ENCODE results near the gene IRS2.

Gene IRS2

GRCh38 chr13:109745702-109746101, 40.7 kb downstream of the IRS2 start:
- no peak overlapping the region for H3K4me3 ChIP-seq (ENCODE audit: low read depth, low read length)
- TF ChIP-seq CTCF (IDR thresholded peaks at IDR 0.05; ENCODE audit: low read depth, low read length) = no peak

- no peak for TF ChIP-seq CTCF (IDR thresholded peaks at IDR 0.05; ENCODE audit: low read depth, low read length)
- H3K4me3 ChIP-seq (ENCODE audit: low read depth, low read length) = no peak overlapping the region
These were observed 41.3 kb downstream of the IRS2 start for GRCh38 chr13:109745060-109745459.

- no peak overlapping the region for H3K4me3 ChIP-seq (ENCODE audit: low read depth, low read length)
- TF ChIP-seq CTCF (IDR thresholded peaks at IDR 0.05; ENCODE audit: low read depth, low read length) = no peak
These were observed 41.8 kb downstream of the IRS2 start for GRCh38 chr13:109744512-109745051.

- no peak overlapping the region for H3K4me3 ChIP-seq (ENCODE audit: low read depth, low read length)
- TF ChIP-seq CTCF (IDR thresholded peaks at IDR 0.05; ENCODE audit: low read depth, low read length) = no peak
These were observed 42.5 kb downstream of the IRS2 start for GRCh38 chr13:109743706-109744453.

GRCh38 chr13:109741966-109742365, 44.4 kb downstream of the IRS2 start:
- no peak for TF ChIP-seq CTCF (IDR thresholded peaks at IDR 0.05; ENCODE audit: low read depth, low read length)
- H3K4me3 ChIP-seq (ENCODE audit: low read depth, low read length) = no peak overlapping the region

GRCh38 chr13:109740721-109741120, 45.7 kb downstream of the IRS2 start:
- H3K4me3 ChIP-seq (ENCODE audit: low read depth, low read length) = no peak overlapping the region
- no peak for TF ChIP-seq CTCF (IDR thresholded peaks at IDR 0.05; ENCODE audit: low read depth, low read length)

- TF ChIP-seq CTCF (IDR thresholded peaks at IDR 0.05; ENCODE audit: low read depth, low read length) = no peak
- no peak overlapping the region for H3K4me3 ChIP-seq (ENCODE audit: low read depth, low read length)
These were observed 46.3 kb downstream of the IRS2 start for GRCh38 chr13:109740121-109740520.
